MM.1S (cell line): ENCODE data around the gene CADM2.

Source experiments
- DNase-seq: peaks from one replicate; pipeline ENCODE4 v3.0.0-alpha.2; 2015
- H2AFZ ChIP-seq: fragments of 300-600 bp; sonication (generic); 2 replicates; pipeline ENCODE4 v1.6.0; 2016; ENCODE audit warnings: antibody characterized with exemption, low read length
- H3F3A ChIP-seq: fragments of 300-600 bp; sonication (generic); 2 replicates; pipeline ENCODE4 v1.6.1; 2016; ENCODE audit warnings: mild to moderate bottlenecking, antibody characterized with exemption, low read length, moderate library complexity, mixed read lengths; ENCODE audit not compliant: insufficient read depth
- H3K27ac ChIP-seq: fragments of 300-600 bp; sonication (generic); 2 replicates; pipeline ENCODE4 v1.5.1; 2016; ENCODE audit warnings: mild to moderate bottlenecking, low read length
- H3K27me3 ChIP-seq: fragments of 300-600 bp; sonication (generic); replicated peaks from 2 replicates; pipeline ENCODE4 v1.6.0; 2016; ENCODE audit warnings: low read length; ENCODE audit not compliant: insufficient read depth
- H3K36me3 ChIP-seq: fragments of 300-600 bp; sonication (generic); replicated peaks from 2 replicates; pipeline ENCODE4 v1.6.1; 2016; ENCODE audit warnings: mild to moderate bottlenecking, low read length, mixed read lengths; ENCODE audit not compliant: insufficient read depth
- H3K4me1 ChIP-seq: fragments of 300-600 bp; sonication (generic); 2 replicates; pipeline ENCODE4 v1.6.1; 2016; ENCODE audit warnings: low read length, mixed read lengths
- H3K4me2 ChIP-seq: fragments of 300-600 bp; sonication (generic); 2 replicates; pipeline ENCODE4 v1.6.0; 2016; ENCODE audit warnings: low read depth, low read length
- H3K4me3 ChIP-seq: fragments of 300-600 bp; sonication (generic); 2 replicates; pipeline ENCODE4 v1.5.1; 2016; ENCODE audit warnings: low read length, mixed read lengths
- H3K79me2 ChIP-seq: fragments of 300-600 bp; sonication (generic); 2 replicates; pipeline ENCODE4 v1.6.1; 2016; ENCODE audit warnings: mixed run types, low read length, mixed read lengths
- H3K9ac ChIP-seq: fragments of 300-600 bp; sonication (generic); 2 replicates; pipeline ENCODE4 v1.6.1; 2016; ENCODE audit warnings: low read length, mixed read lengths
- H3K9me2 ChIP-seq: fragments of 300-600 bp; sonication (generic); replicated peaks from 2 replicates; pipeline ENCODE4 v1.6.1; 2016; ENCODE audit warnings: mild to moderate bottlenecking, low read length, mixed read lengths; ENCODE audit not compliant: insufficient read depth
- H3K9me3 ChIP-seq: fragments of 300-600 bp; sonication (generic); replicated peaks from 2 replicates; pipeline ENCODE4 v1.6.1; 2016; ENCODE audit warnings: mild to moderate bottlenecking, low read length, mixed read lengths; ENCODE audit not compliant: insufficient read depth
- H4K20me1 ChIP-seq: fragments of 300-600 bp; sonication (generic); 2 replicates; pipeline ENCODE4 v1.6.1; 2016; ENCODE audit warnings: mild to moderate bottlenecking, low read length, moderate library complexity, mixed read lengths; ENCODE audit not compliant: insufficient read depth
- CTCF ChIP-seq: fragments of 300-600 bp; sonication (generic); IDR thresholded peaks from 2 replicates; pipeline ENCODE4 v1.5.1; 2016; ENCODE audit warnings: antibody characterized with exemption, low read length, mixed read lengths
- EZH2 ChIP-seq: fragments of 300-600 bp; sonication (generic); optimal IDR thresholded peaks from 2 replicates; pipeline ENCODE3; 2017; ENCODE audit warnings: low read depth, mild to moderate bottlenecking, antibody characterized with exemption, low read length, mixed read lengths
- EZH2phosphoT487 ChIP-seq: fragments of 300-600 bp; sonication (generic); IDR thresholded peaks from 2 replicates; pipeline ENCODE4 v1.6.1; 2018; ENCODE audit warnings: antibody characterized with exemption, low read length

The CADM2 gene

GRCh38 chr3:85081191-85081906 is 122.6 kb downstream of the CADM2 start:
- H3F3A ChIP-seq, result no peaks in the 10 kb centered on the region
- H3K9me2 ChIP-seq, result no peaks in the 10 kb centered on the region
- no peaks in the 10 kb centered on the region for H3K27me3 ChIP-seq
- no peak overlapping the region for H3K4me3 ChIP-seq
- no peaks in the 10 kb centered on the region for H3K9me3 ChIP-seq
- DNase-seq, result no peak
- H3K27ac ChIP-seq, result no peak overlapping the region
- H3K36me3 ChIP-seq, result no peaks in the 10 kb centered on the region
- H3K9ac ChIP-seq, result no peak overlapping the region
- TF ChIP-seq CTCF (no peak), EZH2 (no peak), EZH2phosphoT487 (no peak)
- H2AFZ ChIP-seq, result no peak overlapping the region
- H3K4me2 ChIP-seq, result no peak overlapping the region
- no peaks in the 10 kb centered on the region for H4K20me1 ChIP-seq
- H3K79me2 ChIP-seq, result no peaks in the 10 kb centered on the region
- H3K4me1 ChIP-seq, result no peaks in the 10 kb centered on the region

GRCh38 chr3:85090495-85090894 is 131.7 kb downstream of the CADM2 start:
- Histone ChIP-seq H3K4me3 (no peak overlapping the region), H3K36me3 (no peaks in the 10 kb centered on the region), H3K79me2 (no peaks in the 10 kb centered on the region), H3K27me3 (no peaks in the 10 kb centered on the region), H3K27ac (no peak overlapping the region), H4K20me1 (no peaks in the 10 kb centered on the region), H3K4me2 (no peak overlapping the region), H3K9me2 (no peaks in the 10 kb centered on the region), H3K9ac (no peak overlapping the region), H3K4me1 (no peaks in the 10 kb centered on the region), H3F3A (no peaks in the 10 kb centered on the region), H3K9me3 (no peaks in the 10 kb centered on the region), H2AFZ (no peak overlapping the region)
- DNase-seq, result no peak
- TF ChIP-seq EZH2, result no peak
- no peak for TF ChIP-seq CTCF
- TF ChIP-seq EZH2phosphoT487, result no peak

- Histone ChIP-seq H3K27me3 (no peaks in the 10 kb centered on the region), H3K9me2 (no peaks in the 10 kb centered on the region), H3K27ac (no peak overlapping the region), H3K79me2 (no peaks in the 10 kb centered on the region), H3K4me1 (no peaks in the 10 kb centered on the region), H3K36me3 (no peaks in the 10 kb centered on the region), H3K4me2 (no peak overlapping the region), H3F3A (no peaks in the 10 kb centered on the region), H2AFZ (no peak overlapping the region), H3K9me3 (no peaks in the 10 kb centered on the region), H3K4me3 (no peak overlapping the region), H3K9ac (no peak overlapping the region), H4K20me1 (no peaks in the 10 kb centered on the region)
- TF ChIP-seq EZH2 (no peak), EZH2phosphoT487 (no peak), CTCF (no peak)
- no peak for DNase-seq
Observed at GRCh38 chr3:85100316-85100715, 141.5 kb downstream of the CADM2 start.
